SU-DHL-6 (cell line): ENCODE data around the gene KIF4B.

ENCODE experiments used
- EZH2phosphoT487 ChIP-seq: fragments of 200-600 bp; sonication (generic), shearing (Covaris generic); conservative IDR thresholded peaks from 2 replicates; pipeline ENCODE4 v1.6.1; 2018; ENCODE audit warnings: mild to moderate bottlenecking, antibody characterized with exemption, low read length, moderate library complexity, mixed read lengths
- TF ChIP-seq, protein P1 (sequence below): fragments of 200-600 bp; sonication (generic); IDR thresholded peaks from one replicate; pipeline ENCODE4 v1.5.1; 2017; ENCODE audit warnings: antibody characterized with exemption, mild to moderate bottlenecking, low read length, moderate library complexity; ENCODE audit not compliant: insufficient read depth, poor library complexity, severe bottlenecking

DNA sequence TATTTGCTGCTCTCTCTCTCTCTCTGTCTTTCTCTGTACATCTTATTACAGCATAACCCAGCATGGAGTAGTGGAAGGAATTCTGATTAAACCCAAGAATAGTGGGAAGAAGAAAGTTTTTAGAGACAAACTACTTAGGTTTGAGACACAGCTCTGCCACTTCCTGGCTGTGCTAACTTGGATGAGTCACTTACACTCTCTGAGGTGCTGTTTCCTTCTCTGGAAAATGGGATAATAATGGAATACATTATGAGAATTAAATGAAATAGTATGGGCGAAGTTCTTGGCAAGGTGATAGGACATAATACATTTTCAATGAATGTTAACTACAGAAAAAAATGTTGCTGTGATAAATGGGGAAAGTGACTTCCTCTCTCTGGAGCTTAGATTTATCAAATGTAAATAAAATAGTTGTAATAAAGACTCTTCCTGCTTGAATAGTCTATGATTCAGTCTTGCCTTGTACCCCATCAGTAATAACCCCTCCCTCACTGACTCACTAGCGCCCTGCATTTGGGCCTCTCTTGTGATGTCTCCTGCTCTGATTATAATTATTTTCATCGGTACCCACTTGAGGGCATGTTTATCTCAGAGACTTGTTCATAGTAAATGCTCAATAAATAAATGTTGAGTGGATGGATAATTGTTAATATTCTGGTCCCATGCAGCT, 27.6 kb downstream of the KIF4B start:
- TF ChIP-seq, protein P1, sequence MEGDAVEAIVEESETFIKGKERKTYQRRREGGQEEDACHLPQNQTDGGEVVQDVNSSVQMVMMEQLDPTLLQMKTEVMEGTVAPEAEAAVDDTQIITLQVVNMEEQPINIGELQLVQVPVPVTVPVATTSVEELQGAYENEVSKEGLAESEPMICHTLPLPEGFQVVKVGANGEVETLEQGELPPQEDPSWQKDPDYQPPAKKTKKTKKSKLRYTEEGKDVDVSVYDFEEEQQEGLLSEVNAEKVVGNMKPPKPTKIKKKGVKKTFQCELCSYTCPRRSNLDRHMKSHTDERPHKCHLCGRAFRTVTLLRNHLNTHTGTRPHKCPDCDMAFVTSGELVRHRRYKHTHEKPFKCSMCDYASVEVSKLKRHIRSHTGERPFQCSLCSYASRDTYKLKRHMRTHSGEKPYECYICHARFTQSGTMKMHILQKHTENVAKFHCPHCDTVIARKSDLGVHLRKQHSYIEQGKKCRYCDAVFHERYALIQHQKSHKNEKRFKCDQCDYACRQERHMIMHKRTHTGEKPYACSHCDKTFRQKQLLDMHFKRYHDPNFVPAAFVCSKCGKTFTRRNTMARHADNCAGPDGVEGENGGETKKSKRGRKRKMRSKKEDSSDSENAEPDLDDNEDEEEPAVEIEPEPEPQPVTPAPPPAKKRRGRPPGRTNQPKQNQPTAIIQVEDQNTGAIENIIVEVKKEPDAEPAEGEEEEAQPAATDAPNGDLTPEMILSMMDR, result no peak
- TF ChIP-seq EZH2phosphoT487, result no peak
